GM19240 (cell line): Measurements from ENCODE around the gene CHAF1B.

Source experiments
- DNase-seq: peaks from one replicate; pipeline ENCODE4 v3.0.0; 2011; ENCODE audit warnings: low spot score; ENCODE audit not compliant: insufficient read length

CHAF1B gene

GRCh38 chr21:36461918-36462486 is 76.8 kb downstream of the CHAF1B start:
- DNase-seq, result no peak

GRCh38 chr21:36463204-36463603 is 78.0 kb downstream of the CHAF1B start:
- no peak for DNase-seq

DNA sequence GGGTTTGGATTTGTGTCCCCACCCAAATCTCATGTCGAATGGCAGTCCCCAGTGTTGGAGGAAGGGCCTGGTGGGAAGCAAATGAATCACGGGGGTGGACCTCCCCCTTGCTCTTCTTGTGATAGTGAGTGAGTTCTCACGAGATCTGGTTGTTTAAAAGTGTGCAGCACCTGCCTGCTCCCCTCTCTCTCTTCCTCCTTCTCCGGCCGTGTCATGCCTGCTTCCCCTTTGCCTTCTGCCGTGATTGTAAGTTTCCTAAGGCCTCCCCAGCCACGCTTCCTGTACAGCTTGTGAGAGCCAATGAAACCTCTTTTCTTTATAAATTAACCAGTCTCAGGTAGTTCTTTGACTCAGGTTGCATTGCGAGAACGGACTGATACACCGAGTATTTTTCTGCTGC is 78.8 kb downstream of the CHAF1B start:
- no peak for DNase-seq

GRCh38 chr21:36464590-36464989 is 79.4 kb downstream of the CHAF1B start:
- DNase-seq, result no peak

DNA sequence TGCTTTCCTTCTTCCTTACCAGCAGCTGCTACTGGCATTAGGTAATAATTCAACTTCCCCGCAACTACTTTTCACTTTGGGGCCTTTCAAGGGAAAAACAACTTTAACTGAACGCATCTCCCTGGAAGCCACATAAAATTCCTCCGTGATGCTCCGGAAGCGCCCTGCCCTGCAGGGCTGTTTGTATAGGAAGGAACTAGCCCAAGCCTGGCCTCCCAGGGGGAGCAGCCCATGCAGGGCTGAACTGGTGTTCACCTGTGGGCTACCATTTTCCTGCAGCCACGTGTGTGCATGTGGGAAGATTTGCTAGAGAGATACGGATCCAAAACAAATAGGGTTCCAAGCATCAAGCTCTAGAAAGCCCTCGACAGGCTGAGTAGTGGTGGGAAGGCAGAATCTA is 80.3 kb downstream of the CHAF1B start:
- DNase-seq, result no peak

GRCh38 chr21:36466061-36466511 is 80.9 kb downstream of the CHAF1B start:
- no peak for DNase-seq
